Activated CD8-positive, alpha-beta memory T cell treated with anti-CD3 and anti-CD28 coated beads, Interleukin-2, amount 50 U/mL, for 24 hours (primary cell): ENCODE data around the gene KCNG3.

Experiments
- DNase-seq: peaks from one replicate; pipeline ENCODE4 v3.0.0-alpha.2; 2020; ENCODE audit errors: extremely low read depth

The KCNG3 gene

GRCh38 chr2:42486145-42486906, 7.5 kb downstream of the KCNG3 start:
- no peak for DNase-seq

GRCh38 chr2:42480402-42480801, 13.4 kb downstream of the KCNG3 start:
- DNase-seq: no peak

GRCh38 chr2:42474765-42475454, 18.9 kb downstream of the KCNG3 start:
- no peak for DNase-seq

- no peak for DNase-seq
Measured at GRCh38 chr2:42470706-42471105, 23.1 kb downstream of the KCNG3 start.

- no peak for DNase-seq
Measured at GRCh38 chr2:42464631-42465030, 29.2 kb downstream of the KCNG3 start.

GRCh38 chr2:42463570-42463969, 30.2 kb downstream of the KCNG3 start:
- DNase-seq: no peak

GRCh38 chr2:42459296-42459695, 34.5 kb downstream of the KCNG3 start:
- no peak for DNase-seq

- DNase-seq: no peak
Measured at GRCh38 chr2:42458396-42458795, 35.4 kb downstream of the KCNG3 start.

- DNase-seq: no peak
Measured at GRCh38 chr2:42457011-42457410, 36.8 kb downstream of the KCNG3 start.

GRCh38 chr2:42456126-42456839, 37.5 kb downstream of the KCNG3 start:
- no peak for DNase-seq

GRCh38 chr2:42452545-42452944, 41.2 kb downstream of the KCNG3 start:
- no peak for DNase-seq

GRCh38 chr2:42450136-42450535, 43.6 kb downstream of the KCNG3 start:
- no peak for DNase-seq

GRCh38 chr2:42449163-42450087, 44.4 kb downstream of the KCNG3 start:
- no peak for DNase-seq

- DNase-seq: no peak
Measured at GRCh38 chr2:42448163-42448562, 45.6 kb downstream of the KCNG3 start.

- no peak for DNase-seq
Measured at GRCh38 chr2:42446503-42447271, 47.1 kb downstream of the KCNG3 start.

GRCh38 chr2:42443718-42444399, 49.9 kb downstream of the KCNG3 start:
- DNase-seq: no peak

GRCh38 chr2:42442774-42443173, 51.0 kb downstream of the KCNG3 start:
- DNase-seq: no peak

- DNase-seq: no peak
Measured at GRCh38 chr2:42438685-42439084, 55.1 kb downstream of the KCNG3 start.

GRCh38 chr2:42436370-42436769, 57.4 kb downstream of the KCNG3 start:
- no peak for DNase-seq

GRCh38 chr2:42435628-42436027, 58.2 kb downstream of the KCNG3 start:
- DNase-seq: no peak
